ENCODE data around the gene TMEM81.

DNA sequence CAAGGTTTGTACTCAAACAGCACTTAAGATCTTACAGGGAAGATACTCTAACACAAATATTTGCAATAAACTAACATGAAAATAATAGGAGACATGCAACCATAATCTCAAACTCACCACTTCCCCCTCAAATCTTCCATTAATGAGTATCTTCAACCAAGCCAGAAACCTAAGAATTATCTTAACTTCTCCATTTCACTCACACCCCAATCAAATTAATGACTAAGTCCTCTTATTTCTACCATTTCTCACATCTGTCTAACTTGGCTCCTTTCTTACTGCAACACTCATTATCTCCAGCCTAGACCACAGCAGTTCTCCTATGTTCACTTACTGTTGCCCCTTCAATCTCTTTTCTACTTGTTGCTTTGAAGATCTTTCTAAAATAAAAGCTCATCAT, 27.1 kb upstream of the TMEM81 start:
- TF ChIP-seq CTCF (IDR thresholded peaks at IDR 0.05 in 2 of 3, conservative IDR thresholded peaks at IDR 0.05 in 1 of 3; ENCODE audit: control insufficient read depth in 2 of 3, extremely low read depth in 1 of 3, insufficient read depth in 1 of 3, low read depth in 3 of 3, low read length in 3 of 3) (no peak), EP300 (IDR thresholded peaks at IDR 0.05; ENCODE audit: borderline replicate concordance in 1 of 2, control insufficient read depth in 1 of 2, low read depth in 2 of 2, low read length in 2 of 2) (no peak), HCFC1 (IDR thresholded peaks at IDR 0.05; ENCODE audit: low read length) (no peak), CREB1 (IDR thresholded peaks at IDR 0.05; ENCODE audit: low read depth) (no peak), MXI1 (IDR thresholded peaks at IDR 0.05; ENCODE audit: low read depth, low read length) (no peak), EZH2 (IDR thresholded peaks at IDR 0.05; ENCODE audit: borderline replicate concordance, control insufficient read depth, low read depth, low read length) (no peak), SMC3 (IDR thresholded peaks at IDR 0.05; ENCODE audit: borderline replicate concordance, low read length) (no peak), CHD1 (IDR thresholded peaks at IDR 0.05; ENCODE audit: low read depth, low read length) (no peak), BCLAF1 (IDR thresholded peaks at IDR 0.05) (no peak), PBX3 (IDR thresholded peaks at IDR 0.05; ENCODE audit: insufficient replicate concordance, low read depth, low read length) (no peak)

Measured in GM12878 (cell line).